Liver (tissue), 3 donors: ENCODE results near the gene STAG3.

Experiments
- RAD21 ChIP-seq, 2 donors: IDR thresholded peaks; 2 replicates each; pipeline ENCODE4 v1.6.1; 2016; ENCODE audit warnings: antibody characterized with exemption in 2 of 2, mild to moderate bottlenecking in 2 of 2
- RXRA ChIP-seq, 2 donors: IDR thresholded peaks; 2 replicates each; pipeline ENCODE4 v1.6.1; 2017 to 2018; ENCODE audit warnings: antibody characterized with exemption in 2 of 2, mild to moderate bottlenecking in 1 of 2
- SP1 ChIP-seq: IDR thresholded peaks from 2 replicates; pipeline ENCODE4 v1.6.1; 2018; ENCODE audit warnings: antibody characterized with exemption, mild to moderate bottlenecking
- TAF1 ChIP-seq: conservative IDR thresholded peaks from 2 replicates; pipeline ENCODE4 v1.6.1; 2016; ENCODE audit warnings: antibody characterized with exemption, mild to moderate bottlenecking
- TF ChIP-seq, protein P1 (sequence below): fragments of 150-350 bp; IDR thresholded peaks from 2 replicates; pipeline ENCODE4 v1.5.1; 2017; ENCODE audit warnings: improper control_type of control experiment, low read depth, low read length; ENCODE audit not compliant: missing input control
- TF ChIP-seq, protein P2 (sequence below): IDR thresholded peaks from 2 replicates; pipeline ENCODE4 v1.6.1; 2016; ENCODE audit warnings: antibody characterized with exemption
- donor health status: healthy.
- donor health status: healthy.

DNA sequence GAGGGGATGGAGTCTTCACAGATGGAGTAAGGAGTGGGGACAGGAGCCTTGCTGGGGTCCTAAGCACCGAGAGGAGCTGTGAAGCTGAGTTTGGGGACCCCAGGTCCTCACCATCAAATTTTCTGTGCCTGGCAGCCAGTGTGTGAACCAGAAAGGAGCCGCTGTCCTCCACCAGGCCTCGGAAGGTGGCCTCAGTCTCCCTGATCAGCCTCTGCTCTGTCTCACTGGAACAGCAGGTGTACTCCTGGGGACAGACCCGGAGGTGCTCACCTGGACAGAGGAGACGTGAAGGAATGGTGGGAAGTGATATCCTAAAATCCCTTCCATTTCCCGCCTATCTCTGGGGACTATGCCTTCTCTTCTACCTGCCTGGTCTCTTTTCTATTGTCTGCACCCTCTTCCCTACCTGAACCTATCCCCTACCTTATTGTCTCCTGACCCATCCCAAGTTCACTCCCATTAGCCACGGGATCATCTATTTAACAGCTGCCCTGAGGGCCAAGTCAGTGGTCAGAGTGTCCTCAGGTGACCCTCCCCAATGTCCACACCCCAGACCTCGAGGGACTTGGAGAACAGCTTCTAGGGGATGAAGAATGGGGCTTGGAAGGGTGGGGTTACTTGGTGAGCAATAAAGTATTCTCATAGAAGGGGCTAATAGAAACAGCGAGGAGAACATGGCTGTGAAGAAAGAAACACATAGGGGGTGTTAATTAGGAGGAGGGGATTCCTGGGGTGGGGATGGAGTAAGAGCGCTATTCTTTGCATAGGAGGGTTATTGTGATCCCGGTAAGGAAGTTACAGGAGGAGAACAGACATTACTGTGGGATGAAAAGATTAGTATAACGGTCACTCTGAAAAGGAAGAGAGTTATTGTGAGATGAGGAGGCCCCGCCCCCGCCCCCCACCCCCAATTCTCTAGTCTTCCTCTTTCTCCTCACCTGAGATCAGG is 1.3 kb upstream of the STAG3 start:
- no peak for TF ChIP-seq TAF1
- TF ChIP-seq, protein P1, sequence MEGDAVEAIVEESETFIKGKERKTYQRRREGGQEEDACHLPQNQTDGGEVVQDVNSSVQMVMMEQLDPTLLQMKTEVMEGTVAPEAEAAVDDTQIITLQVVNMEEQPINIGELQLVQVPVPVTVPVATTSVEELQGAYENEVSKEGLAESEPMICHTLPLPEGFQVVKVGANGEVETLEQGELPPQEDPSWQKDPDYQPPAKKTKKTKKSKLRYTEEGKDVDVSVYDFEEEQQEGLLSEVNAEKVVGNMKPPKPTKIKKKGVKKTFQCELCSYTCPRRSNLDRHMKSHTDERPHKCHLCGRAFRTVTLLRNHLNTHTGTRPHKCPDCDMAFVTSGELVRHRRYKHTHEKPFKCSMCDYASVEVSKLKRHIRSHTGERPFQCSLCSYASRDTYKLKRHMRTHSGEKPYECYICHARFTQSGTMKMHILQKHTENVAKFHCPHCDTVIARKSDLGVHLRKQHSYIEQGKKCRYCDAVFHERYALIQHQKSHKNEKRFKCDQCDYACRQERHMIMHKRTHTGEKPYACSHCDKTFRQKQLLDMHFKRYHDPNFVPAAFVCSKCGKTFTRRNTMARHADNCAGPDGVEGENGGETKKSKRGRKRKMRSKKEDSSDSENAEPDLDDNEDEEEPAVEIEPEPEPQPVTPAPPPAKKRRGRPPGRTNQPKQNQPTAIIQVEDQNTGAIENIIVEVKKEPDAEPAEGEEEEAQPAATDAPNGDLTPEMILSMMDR: no peak
- TF ChIP-seq SP1: no peak
- TF ChIP-seq, protein P2, sequence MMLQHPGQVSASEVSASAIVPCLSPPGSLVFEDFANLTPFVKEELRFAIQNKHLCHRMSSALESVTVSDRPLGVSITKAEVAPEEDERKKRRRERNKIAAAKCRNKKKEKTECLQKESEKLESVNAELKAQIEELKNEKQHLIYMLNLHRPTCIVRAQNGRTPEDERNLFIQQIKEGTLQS: no peak
- TF ChIP-seq RAD21 (IDR thresholded peaks at IDR 0.05): no peak
- no peak for TF ChIP-seq RXRA (IDR thresholded peaks at IDR 0.05)
